ENCODE measurements around the gene ULK3. TPM values are rescaled to one million over a fixed set of nuclear protein-coding genes. Genes with fewer than 3 reads are reported as not detected.

Gene ULK3
- total RNA-seq, 1 donor from 2014 or later: 59.6 TPM

DNA sequence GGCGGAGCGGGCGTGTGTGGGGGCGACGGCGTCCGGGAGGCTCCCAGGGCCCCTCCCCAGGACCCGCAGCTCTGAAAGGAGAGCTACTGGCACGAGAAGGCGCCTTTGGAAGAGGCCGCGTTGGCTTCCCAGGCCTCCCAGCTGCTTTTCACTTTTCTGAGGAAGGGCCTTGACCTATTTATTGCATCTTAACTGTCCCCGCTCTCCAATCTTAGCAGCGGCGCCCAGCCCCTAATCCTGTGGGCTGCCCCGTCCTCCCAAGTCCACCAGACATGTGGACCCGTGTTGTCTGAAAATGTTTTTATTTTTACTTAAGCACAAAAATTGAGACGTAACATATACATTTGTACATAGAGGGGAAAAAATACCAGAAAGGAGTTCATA, 481 bp upstream of the ULK3 start:
- intact Hi-C loops (cut with micrococcal nuclease): loop anchor here (1.0 to 2.0 kb wide), 5 partner anchors 27 to 95 kb away; partner anchors contain the start of genes COX5A and FAM219B

GRCh38 chr15:74841891-74842373, 1.0 kb downstream of the ULK3 start:
- intact Hi-C loops (cut with micrococcal nuclease): loop anchor here (2.0 kb wide), 3 partner anchors 61 to 71 kb away; partner anchors contain the start of gene FAM219B

DNA sequence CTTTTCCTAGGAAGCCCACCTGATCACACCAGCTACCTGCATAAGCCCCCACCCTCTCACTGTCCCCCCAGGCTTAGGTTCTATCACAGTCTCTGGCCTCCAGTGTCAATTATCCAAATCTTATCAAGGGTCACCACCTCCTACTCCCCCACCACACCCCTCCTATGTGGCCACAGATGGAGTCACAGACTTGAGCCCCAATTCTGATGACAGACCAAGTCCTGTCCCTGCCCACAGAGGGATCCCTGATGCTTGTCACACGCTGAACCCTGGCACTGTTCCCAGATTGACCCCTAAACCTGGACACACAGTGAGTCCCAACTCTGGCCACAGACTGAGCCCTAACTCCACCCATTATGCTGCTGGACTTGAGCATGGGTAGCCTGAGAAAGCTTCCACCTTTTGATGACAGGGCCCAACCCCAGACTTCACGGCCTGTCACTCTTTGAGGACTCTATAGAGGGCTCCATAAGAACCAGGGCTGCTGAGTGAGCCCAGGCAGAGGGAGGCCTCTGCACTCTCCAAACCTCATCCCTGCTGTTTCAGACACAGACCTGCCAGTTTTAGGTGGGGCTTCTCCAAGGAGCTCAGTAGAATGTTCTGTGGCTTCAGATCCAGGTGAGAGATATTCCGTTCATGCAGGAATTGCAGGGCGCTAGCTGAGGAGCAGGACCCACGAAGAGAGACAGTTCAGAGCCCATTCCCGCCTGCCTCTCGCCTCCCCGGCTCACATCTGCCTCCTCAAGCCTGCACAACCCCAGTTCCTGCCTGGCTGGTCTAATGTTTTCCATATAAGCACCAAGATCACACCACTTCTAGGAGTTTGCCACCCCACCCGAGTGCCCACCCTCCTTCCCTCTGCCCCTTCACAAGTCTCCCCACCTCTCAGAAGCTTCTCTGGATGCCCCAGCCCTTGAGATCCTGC, 1.8 kb downstream of the ULK3 start:
- intact Hi-C loops (cut with micrococcal nuclease): no loop called here

- intact Hi-C loops (cut with micrococcal nuclease): no loop called here
Measured at GRCh38 chr15:74839526-74840395, 3.2 kb downstream of the ULK3 start.

- intact Hi-C loops (cut with micrococcal nuclease): no loop called here
Measured at GRCh38 chr15:74838746-74839525, 4.0 kb downstream of the ULK3 start.

GRCh38 chr15:74838137-74838516, 4.8 kb downstream of the ULK3 start:
- intact Hi-C loops (cut with micrococcal nuclease): no loop called here

GRCh38 chr15:74837482-74838136, 5.3 kb downstream of the ULK3 start:
- intact Hi-C loops (cut with micrococcal nuclease): no loop called here

GRCh38 chr15:74836846-74837245, 6.1 kb downstream of the ULK3 start:
- intact Hi-C loops (cut with micrococcal nuclease): no loop called here

GRCh38 chr15:74835312-74835823, 7.6 kb downstream of the ULK3 start:
- intact Hi-C loops (cut with micrococcal nuclease): no loop called here

- intact Hi-C loops (cut with micrococcal nuclease): no loop called here
Measured at GRCh38 chr15:74833376-74834107, 9.4 kb downstream of the ULK3 start.

GRCh38 chr15:74832826-74833225, 10.1 kb downstream of the ULK3 start:
- intact Hi-C loops (cut with micrococcal nuclease): no loop called here

DNA sequence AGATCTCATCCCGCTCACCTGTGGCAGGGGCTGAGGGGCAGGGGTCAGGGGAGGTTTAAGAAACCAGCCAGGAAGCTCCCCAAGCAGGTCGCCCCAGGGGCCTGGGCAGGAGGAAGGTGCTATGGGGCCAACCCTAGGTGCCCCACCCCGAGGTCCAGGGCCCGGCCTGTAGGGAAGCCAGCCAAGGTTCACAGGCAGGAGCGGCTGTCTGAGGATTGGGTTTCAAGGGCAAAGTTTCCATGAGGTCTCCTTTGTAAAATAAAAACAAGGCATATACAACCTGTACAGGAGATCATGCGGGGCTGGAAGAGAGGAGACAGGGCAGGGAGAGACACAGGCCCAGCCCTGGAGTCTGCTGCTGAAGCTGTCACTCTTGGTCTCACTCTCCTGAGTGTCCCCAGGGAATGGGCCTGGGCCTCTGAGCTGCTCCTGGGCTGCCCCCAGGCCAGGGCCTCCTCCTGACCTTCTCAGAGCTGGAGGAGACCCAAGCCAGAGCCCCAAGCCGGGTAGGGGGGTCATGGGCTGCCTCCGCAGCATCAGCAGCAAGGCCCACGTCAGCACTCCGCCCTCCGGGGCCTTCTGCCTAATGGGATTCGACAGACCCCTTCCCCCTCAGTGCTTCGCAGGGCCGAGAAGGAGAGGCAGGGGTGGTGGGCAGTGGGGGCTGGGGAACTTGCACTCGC, 11.0 kb downstream of the ULK3 start:
- intact Hi-C loops (cut with micrococcal nuclease): no loop called here

- intact Hi-C loops (cut with micrococcal nuclease): no loop called here
Measured at GRCh38 chr15:74830868-74831267, 12.1 kb downstream of the ULK3 start.

DNA sequence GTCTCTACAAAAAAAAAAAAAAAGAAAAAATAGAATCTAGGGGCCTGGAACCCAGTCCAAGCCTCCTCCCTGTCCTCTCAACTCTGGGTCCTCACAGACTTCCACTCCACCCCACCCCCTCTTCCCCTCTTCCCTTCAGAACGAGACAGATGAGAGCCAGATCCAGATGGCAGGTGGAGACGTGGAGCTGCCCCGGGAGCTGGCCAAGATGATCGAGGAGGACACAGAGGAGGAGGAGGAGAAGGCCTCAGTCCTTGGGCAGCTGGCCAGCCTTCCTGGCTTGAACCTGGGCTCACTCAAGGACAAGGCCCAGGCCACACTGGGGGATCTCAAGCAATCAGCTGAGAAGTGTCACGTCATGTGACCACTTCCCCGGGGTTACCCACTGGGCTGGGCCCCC, 13.0 kb downstream of the ULK3 start:
- intact Hi-C loops (cut with micrococcal nuclease): no loop called here

DNA sequence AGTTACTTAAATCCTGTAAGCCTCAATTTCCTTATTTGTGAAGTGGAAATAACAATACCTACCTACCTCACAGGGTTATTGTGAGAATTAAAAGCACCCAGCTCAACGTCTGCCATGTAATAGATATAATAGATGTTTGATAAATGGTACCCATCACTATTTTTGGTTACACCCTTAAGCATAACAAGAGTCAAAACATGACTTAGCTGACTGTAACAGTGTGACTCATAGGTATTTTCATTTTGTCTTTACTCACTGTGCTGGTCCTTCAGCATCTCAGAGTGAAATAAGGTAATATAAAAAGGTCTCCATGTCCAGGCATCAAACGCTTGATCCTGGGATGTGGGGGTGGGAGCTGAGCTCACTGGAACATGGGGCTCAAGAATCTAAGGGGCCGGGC, 13.5 kb downstream of the ULK3 start:
- intact Hi-C loops (cut with micrococcal nuclease): no loop called here

GRCh38 chr15:74828835-74829234, 14.1 kb downstream of the ULK3 start:
- intact Hi-C loops (cut with micrococcal nuclease): no loop called here

DNA sequence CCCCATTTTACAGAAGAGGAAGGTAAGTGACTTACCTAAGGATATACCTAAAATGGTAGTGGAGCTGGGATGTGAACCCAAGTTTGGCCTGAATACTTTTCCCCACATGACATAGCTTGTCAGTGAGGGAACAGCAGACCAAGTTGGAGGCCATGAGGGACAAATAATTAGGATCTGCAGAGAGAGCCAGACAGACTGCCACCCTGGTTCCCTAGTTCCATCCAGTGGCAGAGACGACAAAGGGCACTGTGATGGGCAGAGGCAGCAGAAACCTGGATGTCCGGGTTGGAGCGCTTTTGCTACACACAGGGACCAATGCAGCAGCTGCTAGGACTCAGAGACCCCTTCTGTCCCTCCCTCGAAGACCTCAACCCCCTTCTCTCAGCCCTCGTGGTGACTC, 15.3 kb downstream of the ULK3 start:
- intact Hi-C loops (cut with micrococcal nuclease): no loop called here

GRCh38 chr15:74826921-74827320, 16.0 kb downstream of the ULK3 start:
- intact Hi-C loops (cut with micrococcal nuclease): no loop called here

GRCh38 chr15:74826364-74826819, 16.6 kb downstream of the ULK3 start, which contains the start of gene CPLX3:
TSS of gene CPLX3 (plus strand) at chr15:74826627. CDS start at chr15:74826704, 77 bp downstream.
- intact Hi-C loops (cut with micrococcal nuclease): no loop called here

All from T-helper 2 cell treated with Interferon-gamma antibody and Interleukin-4, amounts not matched to agents 100 ng/mL and 5 ng/mL, for 36 hours (primary cell).